ENCODE data around the gene ACER1. TPM values are rescaled to one million over a fixed set of nuclear protein-coding genes. Genes with fewer than 3 reads are reported as not detected.
A peak's percentile ranks its signal among the peaks of the same experiment; 100 is the strongest.
"Not testable (repeated sequence)": the region's sequence is repeated elsewhere in the genome, so short reads cannot be mapped to it uniquely, and the experiment has no call there.

ACER1 gene, protein sequence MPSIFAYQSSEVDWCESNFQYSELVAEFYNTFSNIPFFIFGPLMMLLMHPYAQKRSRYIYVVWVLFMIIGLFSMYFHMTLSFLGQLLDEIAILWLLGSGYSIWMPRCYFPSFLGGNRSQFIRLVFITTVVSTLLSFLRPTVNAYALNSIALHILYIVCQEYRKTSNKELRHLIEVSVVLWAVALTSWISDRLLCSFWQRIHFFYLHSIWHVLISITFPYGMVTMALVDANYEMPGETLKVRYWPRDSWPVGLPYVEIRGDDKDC
- polyA plus RNA-seq (ENCODE audit: insufficient read length in 12 of 12): under 1 TPM in 6 of 12 donors, not detected in 6; 0.11 to 0.30 (median 0.15) TPM
- long read RNA-seq, donor 1: 0 reads
- long read RNA-seq, donor 2: 0 reads
- long read RNA-seq, donor 3: 0 reads
- long read RNA-seq, donor 4: 0 reads
- long read RNA-seq, donor 5: 0 reads
- long read RNA-seq, donor 6: 0 reads
- long read RNA-seq, donor 7: 0 reads
- long read RNA-seq, donor 8: 0 reads
- long read RNA-seq, donor 9: 0 reads
- long read RNA-seq, donor 10: 0 reads
- long read RNA-seq, donor 11: 0 reads

- DNase-seq: no peak
Observed at GRCh38 chr19:6333439-6333838, at the start of gene ACER1. Gene ACER1 (minus strand): TSS chr19:6333612. CDS start chr19:6333551, 61 bp downstream.

GRCh38 chr19:6383188-6383587, 49.8 kb upstream of the ACER1 start:
- DNase-seq: no peak

DNA sequence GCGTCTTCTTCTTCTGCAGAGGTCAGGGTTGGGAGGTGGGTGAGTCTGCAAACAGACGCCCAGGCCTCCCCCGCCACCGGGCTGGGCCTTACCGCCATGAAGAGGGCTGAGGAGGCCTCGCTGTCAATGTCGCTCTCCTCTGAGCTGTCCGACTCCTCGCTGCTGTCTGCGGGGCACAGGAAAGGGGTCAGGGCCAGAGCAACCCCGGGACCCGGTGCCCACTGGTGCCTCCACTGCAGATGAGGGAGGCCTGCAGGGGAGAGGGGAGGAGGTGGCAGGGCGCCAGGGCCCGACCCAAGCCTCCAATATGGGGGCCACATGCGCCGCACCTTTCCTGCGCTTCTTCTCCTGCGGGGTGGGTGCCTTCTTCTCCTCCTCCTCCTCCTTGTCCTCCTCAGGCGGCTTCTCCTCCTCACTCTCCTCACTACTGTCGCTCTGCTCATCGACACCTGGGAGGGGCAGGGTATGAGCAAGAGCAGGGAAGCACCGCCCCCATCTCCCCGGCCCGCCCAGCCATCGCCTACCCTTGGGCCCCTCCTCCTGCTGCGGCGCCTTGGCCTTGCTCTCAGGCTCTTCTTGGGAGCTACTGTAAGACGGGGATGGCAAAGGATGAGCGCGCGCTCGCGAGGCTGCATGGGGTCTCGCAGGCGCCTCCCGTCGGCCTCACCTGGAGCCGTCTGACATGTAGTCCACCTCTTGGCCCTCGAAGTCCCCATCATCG, 47.8 kb upstream of the ACER1 start:
- DNase-seq: no peak

- no peak for DNase-seq
Observed at GRCh38 chr19:6379744-6380143, 46.3 kb upstream of the ACER1 start.

DNA sequence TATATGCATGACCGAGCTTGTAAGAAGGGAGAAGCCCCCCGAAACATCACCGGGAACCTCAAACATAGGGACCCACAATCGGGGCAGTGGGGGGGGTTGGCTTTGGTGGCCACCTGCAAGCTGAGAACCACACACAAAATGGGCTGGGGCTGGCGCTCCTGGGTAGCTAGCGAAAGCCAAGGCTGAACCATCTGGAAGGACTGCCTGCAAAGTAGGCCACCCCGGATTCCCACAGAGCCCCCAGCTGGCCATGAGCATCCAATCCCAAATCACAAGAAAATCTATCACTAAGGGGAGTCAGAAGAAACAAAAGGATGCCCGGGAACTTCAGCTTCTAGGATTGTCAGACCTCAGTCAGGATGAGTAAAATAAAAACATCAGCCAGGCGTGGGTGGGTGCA, 45.1 kb upstream of the ACER1 start:
- DNase-seq: no peak

DNA sequence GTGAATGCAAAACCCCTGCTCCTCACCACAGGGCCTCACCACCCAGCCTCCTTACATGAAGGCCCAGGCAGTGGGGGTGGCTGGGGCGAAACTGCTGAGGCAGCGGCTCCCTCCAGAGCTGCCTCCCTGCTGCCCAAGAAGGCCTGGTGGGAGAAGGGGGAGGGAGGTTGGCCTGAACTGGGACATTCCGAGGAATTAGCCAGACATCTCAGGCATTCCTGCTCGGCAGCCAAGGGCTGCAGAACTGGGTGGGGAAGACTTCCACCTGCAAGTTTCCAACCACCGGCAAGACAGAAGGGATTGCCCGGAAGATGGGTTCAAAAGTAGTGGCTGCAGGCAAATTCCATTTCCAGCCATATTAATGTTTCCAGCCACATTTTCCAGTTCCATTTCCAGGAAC, 44.6 kb upstream of the ACER1 start:
- DNase-seq: no peak

DNA sequence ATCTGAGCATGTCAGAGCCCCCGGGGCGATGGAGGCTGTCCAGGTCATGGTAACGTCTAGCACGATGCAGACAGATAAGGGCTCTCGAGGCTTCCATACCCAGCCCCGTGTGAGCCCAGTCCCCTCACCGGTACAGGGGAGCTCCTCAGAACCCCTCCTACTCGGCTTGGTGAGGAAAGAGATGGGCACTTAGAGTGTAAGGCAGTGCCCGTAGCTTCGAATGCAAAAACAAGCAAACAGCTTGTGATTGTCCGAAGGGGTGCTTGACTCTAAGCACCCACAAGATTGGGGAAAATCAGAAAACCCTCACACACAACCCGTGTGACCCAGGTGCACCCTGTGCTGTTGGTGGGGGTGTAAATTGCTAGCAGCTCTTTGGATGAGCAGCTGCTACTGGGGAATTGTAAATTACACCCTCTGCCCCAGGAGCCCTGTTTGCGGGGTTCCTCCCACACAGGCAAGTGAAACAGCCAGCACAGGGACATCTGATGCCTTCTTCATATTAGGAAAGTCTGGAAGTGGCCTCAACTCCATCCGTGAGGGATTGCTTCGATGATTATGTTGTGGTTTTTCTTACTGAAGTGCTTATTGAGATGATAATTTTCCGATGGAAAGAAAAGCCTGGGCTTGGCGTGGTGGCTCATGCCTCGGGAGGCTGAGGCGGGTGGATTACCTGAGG, 43.2 kb upstream of the ACER1 start:
- DNase-seq: no peak

- DNase-seq: no peak
Observed at GRCh38 chr19:6375411-6376010, 42.1 kb upstream of the ACER1 start, which contains the start of gene PSPN. Gene PSPN (minus strand): TSS chr19:6375933. CDS start chr19:6375849, 84 bp downstream.

- DNase-seq: no peak
Observed at GRCh38 chr19:6374711-6375410, 41.4 kb upstream of the ACER1 start.

DNA sequence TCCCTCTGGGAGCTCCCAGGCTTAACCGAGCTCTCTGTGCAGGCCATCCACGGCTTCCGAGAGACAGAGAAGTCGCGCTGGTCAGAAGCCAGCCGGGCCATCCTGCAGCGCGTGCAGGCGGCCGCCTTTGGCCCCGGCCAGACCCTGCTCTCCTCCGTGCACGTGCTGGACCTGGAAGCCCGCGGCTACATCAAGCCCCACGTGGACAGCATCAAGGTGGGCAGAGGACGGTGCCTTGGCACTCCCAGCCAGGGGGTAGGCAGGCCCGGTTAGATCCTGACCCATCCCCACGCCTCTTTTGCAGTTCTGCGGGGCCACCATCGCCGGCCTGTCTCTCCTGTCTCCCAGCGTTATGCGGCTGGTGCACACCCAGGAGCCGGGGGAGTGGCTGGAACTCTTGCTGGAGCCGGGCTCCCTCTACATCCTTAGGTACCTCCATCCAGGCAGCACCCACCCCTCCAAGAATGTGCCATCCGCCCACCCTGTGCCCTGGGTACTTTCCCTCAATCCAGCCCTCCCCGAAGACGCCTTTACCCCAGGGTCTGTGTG, 40.8 kb upstream of the ACER1 start:
- DNase-seq: no peak

DNA sequence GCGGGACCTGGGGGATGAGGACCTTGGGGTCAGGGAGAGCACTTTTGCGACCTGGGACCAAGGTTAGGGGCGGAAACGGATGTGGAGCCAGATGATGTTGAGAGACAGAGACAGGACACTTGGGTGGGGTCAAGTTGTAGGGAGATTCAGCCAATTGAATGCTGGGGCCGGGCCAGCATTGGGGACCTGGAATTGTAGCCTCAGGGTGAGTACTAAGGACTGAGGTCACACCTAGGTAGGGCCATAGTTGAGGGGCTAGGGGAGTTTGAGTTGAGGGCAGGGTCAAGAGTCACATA, 40.3 kb upstream of the ACER1 start:
- no peak for DNase-seq

- DNase-seq: peak; percentile 99
Observed at GRCh38 chr19:6373096-6373812, 39.8 kb upstream of the ACER1 start.

- peak; percentile 100 for DNase-seq
Observed at GRCh38 chr19:6372594-6373095, 39.2 kb upstream of the ACER1 start, which contains the start of gene ALKBH7. Gene ALKBH7 (plus strand): TSS chr19:6372794. CDS start chr19:6372821, 27 bp downstream.

- no peak for DNase-seq
Observed at GRCh38 chr19:6364353-6364752, 30.9 kb upstream of the ACER1 start.

- no peak for DNase-seq
Observed at GRCh38 chr19:6362351-6362801, 29.0 kb upstream of the ACER1 start.

GRCh38 chr19:6362027-6362350, 28.6 kb upstream of the ACER1 start:
- peak; percentile 47 for DNase-seq

GRCh38 chr19:6360857-6361216, 27.4 kb upstream of the ACER1 start:
- DNase-seq: not testable (repeated sequence)

DNA sequence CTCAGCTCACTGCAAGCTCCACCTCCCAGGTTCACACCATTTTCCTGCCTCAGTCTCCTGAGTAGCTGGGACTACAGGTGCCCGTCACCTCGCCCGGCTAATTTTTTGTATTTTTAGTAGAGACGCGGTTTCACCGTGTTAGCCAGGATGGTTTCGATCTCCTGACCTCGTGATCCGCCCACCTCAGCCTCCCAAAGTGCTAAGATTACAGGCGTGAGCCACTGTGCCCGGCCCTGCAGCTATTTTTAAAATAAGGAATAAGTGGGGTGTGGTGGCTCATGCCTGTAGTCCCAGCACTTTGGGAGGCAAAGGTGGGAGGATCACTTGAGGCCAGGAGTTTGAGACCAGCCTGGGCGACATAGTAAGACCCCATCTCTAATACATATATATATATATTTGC, 27.0 kb upstream of the ACER1 start:
- not testable (repeated sequence) for DNase-seq

DNA sequence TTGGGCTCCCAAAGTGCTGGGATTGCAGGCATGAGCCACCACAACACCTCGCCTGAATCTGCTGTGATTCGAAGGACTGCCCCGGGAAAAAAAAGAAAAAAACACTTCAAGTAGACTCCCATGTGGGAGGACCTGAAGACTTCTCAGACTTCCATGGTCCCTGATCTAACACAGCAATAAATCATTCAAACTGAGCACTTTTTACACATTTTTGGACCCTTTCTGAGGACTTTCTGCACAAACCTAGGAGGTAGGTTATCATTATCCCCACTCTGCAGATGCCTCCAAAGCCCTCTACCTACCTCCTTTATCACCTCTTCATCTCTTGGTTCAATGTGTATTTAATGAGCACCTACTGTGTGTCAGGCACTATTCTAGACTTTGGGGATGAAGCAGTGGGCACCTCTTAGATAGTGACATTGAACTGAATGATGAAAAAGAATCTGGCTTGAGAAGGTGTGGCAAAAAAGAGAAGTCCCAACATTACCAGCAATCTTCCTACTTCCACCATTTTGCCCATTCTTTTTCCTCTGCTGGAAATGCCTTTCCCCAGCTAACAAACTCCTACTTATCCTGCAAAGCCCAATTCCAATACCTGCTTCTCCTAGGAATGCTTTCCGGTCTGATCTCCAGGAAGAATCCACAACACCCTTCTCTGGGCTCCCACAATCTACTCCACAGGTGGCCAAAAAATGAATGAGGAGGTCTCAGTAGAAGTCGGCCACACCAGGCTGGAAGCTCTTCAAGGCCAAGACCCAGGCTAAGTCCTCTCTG, 26.3 kb upstream of the ACER1 start:
- DNase-seq: no peak
